Measurements from ENCODE around the gene RNPEPL1.

GRCh38 chr2:240586198-240586918 is 18.1 kb downstream of the RNPEPL1 start, which contains the start of gene CAPN10:
- TF ChIP-seq CTCF (conservative IDR thresholded peaks at IDR 0.05; ENCODE audit: low read depth in 2 of 2) (no peak), POLR2AphosphoS5 (IDR thresholded peaks at IDR 0.05; ENCODE audit: low read depth) (peak; percentile 71), EZH2phosphoT487 (IDR thresholded peaks at IDR 0.05; ENCODE audit: unreplicated experiment) (no peak)
